Tibial nerve (tissue), 4 donors: ENCODE measurements around the gene TTC14. TPM values are rescaled to one million over a fixed set of nuclear protein-coding genes. Genes with fewer than 3 reads are reported as not detected.

Experiments used
- DNase-seq, 2 donors: peaks; one replicate each; pipeline ENCODE4 v3.0.0-alpha.2; 2019; ENCODE audit warnings: low spot score in 2 of 2
- H3K27ac ChIP-seq, 4 donors: fragments of 200-600 bp; sonication (generic) in 3 of 4; one replicate each; pipeline ENCODE4 v1.5.1; 2017 to 2019; ENCODE audit warnings: mild to moderate bottlenecking in 1 of 4
- H3K27me3 ChIP-seq, 2 donors: fragments of 200-600 bp; sonication (generic) in 1 of 2; one replicate each; pipeline versions ENCODE4 v1.5.1 to v1.6.0; 2017 to 2019
- H3K36me3 ChIP-seq, 3 donors: fragments of 200-600 bp; sonication (generic); one replicate each; pipeline ENCODE4 v1.5.1; 2018 to 2019
- H3K4me1 ChIP-seq, 4 donors: fragments of 200-600 bp; sonication (generic) in 3 of 4; one replicate each; pipeline ENCODE4 v1.5.1; 2017 to 2019
- H3K4me3 ChIP-seq, 4 donors: fragments of 200-600 bp; sonication (generic) in 3 of 4; one replicate each; pipeline ENCODE4 v1.5.1; 2017 to 2019; ENCODE audit warnings: mild to moderate bottlenecking in 1 of 4, moderate library complexity in 1 of 4
- H3K9me3 ChIP-seq, 4 donors: fragments of 200-600 bp; sonication (generic) in 3 of 4; one replicate each; pipeline ENCODE4 v1.5.1; 2017 to 2019
- CTCF ChIP-seq, 5 experiments: fragments of 200-600 bp in 3 of 5; fragments of 450-650 bp in 2 of 5; sonication (generic) in 3 of 5; IDR thresholded peaks; one replicate each; pipeline ENCODE4 v1.5.1; 2016 to 2019; ENCODE audit warnings: antibody characterized with exemption in 5 of 5, mild to moderate bottlenecking in 3 of 5, moderate library complexity in 2 of 5
- EP300 ChIP-seq, 2 donors: sonication (generic); formaldehyde crosslinking; IDR thresholded peaks; one replicate each; pipeline ENCODE4 v1.6.1; 2017; ENCODE audit warnings: antibody characterized with exemption in 2 of 2, mild to moderate bottlenecking in 1 of 2
- POLR2A ChIP-seq, 2 donors: fragments of 450-650 bp; IDR thresholded peaks; one replicate each; pipeline ENCODE4 v1.6.1; 2017; ENCODE audit warnings: antibody characterized with exemption in 2 of 2, mild to moderate bottlenecking in 2 of 2, moderate library complexity in 2 of 2
- WGBS, 2 donors: methylation state at CpG; one replicate each; pipeline ENCODE4 v1.1.5; 2018; 5-methylcytosine and 5-hydroxymethylcytosine counted together
- total RNA-seq, 4 donors: library from RNA; depleted of rRNA; stranded (reverse); fragments of >200 nt; gene quantifications; one replicate each; pipeline ENCODE4 v1.1.0, GENCODE V29; 2016

TTC14 gene, protein sequence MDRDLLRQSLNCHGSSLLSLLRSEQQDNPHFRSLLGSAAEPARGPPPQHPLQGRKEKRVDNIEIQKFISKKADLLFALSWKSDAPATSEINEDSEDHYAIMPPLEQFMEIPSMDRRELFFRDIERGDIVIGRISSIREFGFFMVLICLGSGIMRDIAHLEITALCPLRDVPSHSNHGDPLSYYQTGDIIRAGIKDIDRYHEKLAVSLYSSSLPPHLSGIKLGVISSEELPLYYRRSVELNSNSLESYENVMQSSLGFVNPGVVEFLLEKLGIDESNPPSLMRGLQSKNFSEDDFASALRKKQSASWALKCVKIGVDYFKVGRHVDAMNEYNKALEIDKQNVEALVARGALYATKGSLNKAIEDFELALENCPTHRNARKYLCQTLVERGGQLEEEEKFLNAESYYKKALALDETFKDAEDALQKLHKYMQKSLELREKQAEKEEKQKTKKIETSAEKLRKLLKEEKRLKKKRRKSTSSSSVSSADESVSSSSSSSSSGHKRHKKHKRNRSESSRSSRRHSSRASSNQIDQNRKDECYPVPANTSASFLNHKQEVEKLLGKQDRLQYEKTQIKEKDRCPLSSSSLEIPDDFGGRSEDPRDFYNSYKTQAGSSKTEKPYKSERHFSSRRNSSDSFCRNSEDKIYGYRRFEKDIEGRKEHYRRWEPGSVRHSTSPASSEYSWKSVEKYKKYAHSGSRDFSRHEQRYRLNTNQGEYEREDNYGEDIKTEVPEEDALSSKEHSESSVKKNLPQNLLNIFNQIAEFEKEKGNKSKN
- 10 to 100 TPM; 41.4 to 88.1 (median 80.7) TPM for total RNA-seq

DNA sequence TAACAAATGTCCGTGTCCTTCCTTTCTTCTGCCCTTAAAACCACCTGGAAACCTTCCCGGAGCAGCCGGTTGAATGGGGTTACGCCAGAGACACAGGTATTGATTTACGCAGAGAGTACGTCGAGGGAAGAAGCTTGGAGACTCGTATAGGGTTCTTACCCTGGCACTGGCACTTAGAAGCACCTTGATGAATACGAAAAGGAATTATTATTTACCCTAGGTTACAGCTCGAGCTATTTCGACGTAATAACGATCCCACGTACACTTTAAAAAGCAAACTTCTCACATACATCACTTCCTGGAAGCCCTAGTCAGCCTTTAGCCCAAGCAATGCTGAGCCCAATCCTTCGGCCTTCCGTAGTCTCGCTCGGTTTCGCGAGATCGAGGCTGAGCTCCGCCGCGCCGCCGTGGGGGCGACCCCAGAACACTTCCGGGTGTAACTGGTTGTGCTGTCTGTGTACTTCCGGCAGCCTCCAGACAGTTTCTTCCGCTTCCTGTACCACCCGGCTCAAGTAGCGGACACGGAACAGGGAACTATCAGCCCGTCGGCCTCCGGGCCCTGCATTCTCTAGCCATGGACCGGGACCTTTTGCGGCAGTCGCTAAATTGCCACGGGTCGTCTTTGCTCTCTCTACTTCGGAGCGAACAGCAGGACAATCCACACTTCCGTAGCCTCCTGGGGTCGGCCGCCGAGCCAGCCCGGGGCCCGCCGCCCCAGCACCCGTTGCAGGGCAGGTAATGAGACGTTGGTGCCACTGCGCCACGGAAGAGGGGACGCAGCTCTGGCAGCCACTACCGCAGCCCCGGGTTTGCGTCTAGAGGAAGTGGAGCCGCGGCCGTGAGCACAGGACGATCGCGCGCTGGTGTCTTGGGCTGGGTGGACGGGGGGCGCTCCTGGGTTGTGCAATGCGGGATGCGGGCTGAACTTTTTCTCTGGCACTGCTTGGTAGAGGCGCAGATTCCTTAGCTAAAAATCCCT is at the start of gene TTC14:
Gene TTC14, plus strand, starts transcription at position 476 of the 979 bp plus-strand sequence. Its CDS starts 99 bp downstream, at position 575.
- WGBS, 2 donors, result 4 to 8% methylated on average over 54 to 68 of the region's 70 CpGs
- no peaks in the 10 kb centered on the region for H3K27me3 ChIP-seq
- TF ChIP-seq CTCF (IDR thresholded peaks at IDR 0.05) (no peak), POLR2A (IDR thresholded peaks at IDR 0.05) (peak in 1 of 2 donors; percentile 47), EP300 (IDR thresholded peaks at IDR 0.05) (peak; percentile 45 to 87)
- peaks cover 0 to 27% (median 7%) of the 10 kb centered on the region in 4 donors for H3K4me1 ChIP-seq
- H3K4me3 ChIP-seq, result peak within 1 kb of the TSS; percentile 72 to 99 (median 78)
- peak; percentile 76 to 78 for DNase-seq
- peaks cover 0 to 28% (median 10%) of the 10 kb centered on the region in 3 donors for H3K36me3 ChIP-seq
- H3K27ac ChIP-seq, result peak within 1 kb of the TSS in 3 of 4 donors; percentile 67 to 83 (median 82)
- H3K9me3 ChIP-seq, result no peaks in the 10 kb centered on the region

- WGBS, 2 donors, result 45 to 49% methylated on average over 4 of the region's 4 CpGs
- DNase-seq, result no peak
- TF ChIP-seq POLR2A (IDR thresholded peaks at IDR 0.05), result no peak
- no peak for TF ChIP-seq CTCF (IDR thresholded peaks at IDR 0.05)
- TF ChIP-seq EP300 (IDR thresholded peaks at IDR 0.05), result no peak
- Histone ChIP-seq H3K4me1 (no peaks in the 10 kb centered on the region), H3K27me3 (no peaks in the 10 kb centered on the region), H3K4me3 (no peak overlapping the region), H3K36me3 (no peaks in the 10 kb centered on the region), H3K9me3 (peaks cover 0 to 8% (median 0%) of the 10 kb centered on the region in 4 donors), H3K27ac (no peak overlapping the region)
Observed at GRCh38 chr3:180563406-180563805, 38.6 kb upstream of the TTC14 start.

GRCh38 chr3:180564676-180565075 is 37.3 kb upstream of the TTC14 start:
- TF ChIP-seq EP300 (IDR thresholded peaks at IDR 0.05), result no peak
- Histone ChIP-seq H3K27ac (no peak overlapping the region), H3K4me3 (no peak overlapping the region), H3K4me1 (no peaks in the 10 kb centered on the region), H3K9me3 (peaks cover 0 to 6% (median 0%) of the 10 kb centered on the region in 4 donors), H3K36me3 (no peaks in the 10 kb centered on the region), H3K27me3 (no peaks in the 10 kb centered on the region)
- no peak for DNase-seq
- 76 to 88% methylated on average over 2 of the region's 2 CpGs for WGBS, 2 donors

DNA sequence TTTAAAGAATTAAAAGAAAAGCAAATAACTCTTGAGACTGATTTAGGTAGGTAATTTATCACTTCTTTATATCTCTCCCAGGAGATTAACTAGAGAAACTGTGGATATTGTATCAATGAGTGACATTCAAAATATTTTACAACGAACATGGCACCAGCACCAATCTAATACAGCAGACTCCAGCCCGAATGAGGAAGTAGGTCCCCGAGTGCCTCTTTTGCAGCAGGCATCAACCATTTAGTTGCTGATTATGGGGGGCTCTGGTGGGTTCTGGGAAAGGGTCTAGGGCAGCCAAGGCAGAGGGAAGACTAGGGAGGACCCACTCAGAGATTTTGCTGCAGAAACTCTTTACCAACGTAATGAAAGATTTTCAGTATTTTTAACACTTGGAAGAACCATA is 31.7 kb upstream of the TTC14 start:
- Histone ChIP-seq H3K9me3 (no peaks in the 10 kb centered on the region), H3K27ac (no peak overlapping the region), H3K27me3 (no peaks in the 10 kb centered on the region), H3K4me3 (no peak overlapping the region), H3K4me1 (no peaks in the 10 kb centered on the region), H3K36me3 (no peaks in the 10 kb centered on the region)
- WGBS, 2 donors, result 75 to 76% methylated on average over 4 of the region's 4 CpGs
- no peak for DNase-seq
- TF ChIP-seq EP300 (IDR thresholded peaks at IDR 0.05), result no peak
- no peak for TF ChIP-seq CTCF (IDR thresholded peaks at IDR 0.05)
- no peak for TF ChIP-seq POLR2A (IDR thresholded peaks at IDR 0.05)
